Measurements from ENCODE around the gene SFXN2. TPM values are rescaled to one million over a fixed set of nuclear protein-coding genes. Genes with fewer than 3 reads are reported as not detected.

The SFXN2 gene
- total RNA-seq, 6 experiments from 2014 or later = 7.1 to 29.7 (median 16.5) TPM

GRCh38 chr10:102779680-102780526 is 65.5 kb downstream of the SFXN2 start:
- Histone ChIP-seq H3K4me1 (peaks cover 6 to 94% (median 45%) of the 10 kb centered on the region in 4 donors), H3K36me3 (no peaks in the 10 kb centered on the region), H3K9me3 (no peaks in the 10 kb centered on the region), H3K27ac (peak overlapping the region; percentile 61 to 98 (median 98)), H3K27me3 (no peaks in the 10 kb centered on the region), H3K4me3 (no peak overlapping the region)
- TF ChIP-seq POLR2A (IDR thresholded peaks at IDR 0.05) (no peak), CTCF (IDR thresholded peaks at IDR 0.05) (no peak)
- intact Hi-C loops (cut with DNase I) = no loop called here
- no peak for DNase-seq
- ATAC-seq = no peak
- WGBS (ENCODE audit: insufficient coverage, low coverage, low lambda C conversion rate, missing lambda C conversion rate) = 63% methylated on average over 9 of the region's 10 CpGs

GRCh38 chr10:102780527-102780808 is 66.0 kb downstream of the SFXN2 start:
- DNase-seq (no peak), ATAC-seq (no peak)
- WGBS (ENCODE audit: insufficient coverage, low coverage, low lambda C conversion rate, missing lambda C conversion rate) = 100% methylated on average over 1 of the region's 1 CpG
- TF ChIP-seq CTCF (IDR thresholded peaks at IDR 0.05) (no peak), POLR2A (IDR thresholded peaks at IDR 0.05) (no peak)
- no peaks in the 10 kb centered on the region for H3K9me3 ChIP-seq
- intact Hi-C loops (cut with DNase I) = no loop called here
- no peak overlapping the region for H3K4me3 ChIP-seq
- peaks cover 6 to 94% (median 43%) of the 10 kb centered on the region in 4 donors for H3K4me1 ChIP-seq
- no peaks in the 10 kb centered on the region for H3K36me3 ChIP-seq
- H3K27ac ChIP-seq = peak overlapping the region; percentile 90 to 98 (median 98)
- H3K27me3 ChIP-seq = no peaks in the 10 kb centered on the region

DNA sequence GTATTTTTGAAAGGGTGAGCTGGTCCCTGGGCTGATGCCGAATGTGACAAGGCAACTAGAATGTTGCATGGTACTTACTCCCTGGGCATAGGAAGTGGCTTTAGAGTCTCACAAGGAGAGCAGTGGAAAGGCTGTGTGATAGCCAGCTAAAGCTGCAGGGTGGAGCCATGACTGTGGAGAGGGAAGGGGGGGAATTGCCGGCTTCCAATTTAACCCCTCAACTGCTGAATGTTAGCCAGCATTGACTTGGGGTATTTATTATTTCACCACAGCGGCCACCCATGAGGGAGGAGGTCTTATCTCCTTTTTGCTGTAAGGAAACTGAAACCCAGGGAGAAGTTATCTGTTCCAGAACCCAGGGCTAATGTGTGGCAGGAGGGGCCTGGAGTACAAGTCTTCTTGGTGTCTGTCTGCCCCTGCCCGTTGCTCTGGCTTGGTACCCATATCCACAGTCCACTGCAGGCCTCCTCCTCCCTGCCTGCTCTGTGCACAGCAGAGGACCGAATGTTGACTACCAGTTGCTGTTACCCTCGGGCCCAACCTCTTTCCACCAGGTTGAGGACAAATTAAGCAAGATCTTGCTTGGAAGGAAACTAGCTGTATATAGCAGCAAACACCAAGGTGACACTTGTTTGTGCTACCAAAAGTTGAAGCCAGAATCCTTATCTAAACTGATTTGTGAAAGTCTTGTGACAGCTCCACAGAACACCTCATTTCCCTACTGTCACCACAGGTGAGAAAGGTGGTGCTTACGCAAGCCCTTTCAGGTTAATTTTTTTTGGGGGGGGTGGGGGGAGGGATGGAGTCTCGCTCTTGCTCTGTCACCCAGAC is 66.9 kb downstream of the SFXN2 start:
- TF ChIP-seq CTCF (IDR thresholded peaks at IDR 0.05) (no peak), POLR2A (IDR thresholded peaks at IDR 0.05) (no peak)
- 31% methylated on average over 4 of the region's 8 CpGs for WGBS (ENCODE audit: insufficient coverage, low coverage, low lambda C conversion rate, missing lambda C conversion rate)
- Histone ChIP-seq H3K36me3 (no peaks in the 10 kb centered on the region), H3K4me1 (peaks cover 3 to 95% (median 42%) of the 10 kb centered on the region in 4 donors), H3K27me3 (no peaks in the 10 kb centered on the region), H3K4me3 (no peak overlapping the region), H3K9me3 (no peaks in the 10 kb centered on the region), H3K27ac (peak overlapping the region; percentile 90 to 98 (median 98))
- DNase-seq (peak in 2 of 3 donors; percentile 57 to 61), ATAC-seq (peak in 2 of 4 donors; percentile 20 to 51)
- intact Hi-C loops (cut with DNase I) = no loop called here

GRCh38 chr10:102781921-102782557 is 67.6 kb downstream of the SFXN2 start:
- H3K4me1 ChIP-seq = peaks cover 3 to 92% (median 38%) of the 10 kb centered on the region in 4 donors
- H3K9me3 ChIP-seq = no peaks in the 10 kb centered on the region
- no peaks in the 10 kb centered on the region for H3K36me3 ChIP-seq
- intact Hi-C loops (cut with DNase I) = no loop called here
- DNase-seq (peak in 1 of 3 donors; percentile 53), ATAC-seq (peak; percentile 64 to 78 (median 70))
- no peaks in the 10 kb centered on the region for H3K27me3 ChIP-seq
- no peak overlapping the region for H3K4me3 ChIP-seq
- 12% methylated on average over 5 of the region's 6 CpGs for WGBS (ENCODE audit: insufficient coverage, low coverage, low lambda C conversion rate, missing lambda C conversion rate)
- H3K27ac ChIP-seq = peak overlapping the region; percentile 90 to 98 (median 98)
- TF ChIP-seq CTCF (IDR thresholded peaks at IDR 0.05) = no peak
- no peak for TF ChIP-seq POLR2A (IDR thresholded peaks at IDR 0.05)

Measured in right lobe of liver (tissue), 6 donors.